Activated CD8-positive, alpha-beta memory T cell treated with anti-CD3 and anti-CD28 coated beads, Interleukin-2, amount 10 ng/mL, durations not matched to agents 7 days and 5 days (primary cell): ENCODE data around the gene SNX10. TPM values are rescaled to one million over a fixed set of nuclear protein-coding genes. Genes with fewer than 3 reads are reported as not detected.
"Not testable (repeated sequence)": the region's sequence is repeated elsewhere in the genome, so short reads cannot be mapped to it uniquely, and the experiment has no call there.

Experiments used
- ATAC-seq: fragments of 150-1000 bp; cut with Tn5 transposase; one replicate; pipeline ENCODE4 v1.10.0; 2021; ENCODE audit warnings: moderate library complexity
- CTCF ChIA-PET: fragments of 350-600 bp; sonication (Branson Sonifier 250); formaldehyde crosslinking; loops from one replicate; lab custom pipeline; 2021; ENCODE audit warnings: antibody characterized with exemption; lab: Charles Lee
- DNase-seq: peaks from one replicate; pipeline ENCODE4 v3.0.0-alpha.2; 2020
- H3K27ac Mint-ChIP-seq: one replicate; pipeline ENCODE4 v1.8.0; 2021; ENCODE audit warnings: mild to moderate bottlenecking, mixed read lengths
- H3K27me3 Mint-ChIP-seq: one replicate; pipeline ENCODE4 v1.8.0; 2021; ENCODE audit warnings: mixed read lengths
- H3K36me3 Mint-ChIP-seq: one replicate; pipeline ENCODE4 v1.8.0; 2021; ENCODE audit warnings: mild to moderate bottlenecking, mixed read lengths
- H3K4me1 Mint-ChIP-seq: one replicate; pipeline ENCODE4 v1.8.0; 2021; ENCODE audit warnings: mixed read lengths
- H3K4me3 Mint-ChIP-seq: one replicate; pipeline ENCODE4 v1.8.0; 2021; ENCODE audit warnings: mild to moderate bottlenecking, moderate library complexity, mixed read lengths
- H3K9me3 Mint-ChIP-seq: one replicate; pipeline ENCODE4 v1.8.0; 2022; ENCODE audit warnings: low read depth, mixed read lengths
- total RNA-seq, 2 experiments: library from RNA; stranded (reverse); gene quantifications; one replicate each; pipeline ENCODE4 v1.2.3, GENCODE V29; 2021

Gene SNX10
- total RNA-seq, 2 experiments from 2014 or later = 42.8 to 59.3 TPM

- no peak overlapping the region for H3K27ac Mint-ChIP-seq
- H3K4me1 Mint-ChIP-seq = peaks cover 5% of the 10 kb centered on the region
- no peaks in the 10 kb centered on the region for H3K36me3 Mint-ChIP-seq
- CTCF ChIA-PET = interaction anchor here (0.6 to 2.0 kb wide), 25 partner anchors 9 to 423 kb away, joined by 3 to 18 read pairs (median 4); partner anchors contain the start of genes CBX3 and NFE2L3
- ATAC-seq (peak; percentile 94), DNase-seq (no peak)
- no peaks in the 10 kb centered on the region for H3K9me3 Mint-ChIP-seq
- H3K27me3 Mint-ChIP-seq = no peaks in the 10 kb centered on the region
- H3K4me3 Mint-ChIP-seq = no peak overlapping the region
Observed at GRCh38 chr7:26284995-26285632, 6.5 kb upstream of the SNX10 start.

- no peaks in the 10 kb centered on the region for H3K36me3 Mint-ChIP-seq
- CTCF ChIA-PET = interaction anchor here (1.5 kb wide), 1 partner anchor 84 kb away, joined by 7 read pairs; no protein-coding TSS in a partner anchor
Observed at GRCh38 chr7:26286157-26286556, 5.5 kb upstream of the SNX10 start.

GRCh38 chr7:26288126-26288525 is 3.5 kb upstream of the SNX10 start:
- H3K27ac Mint-ChIP-seq, H3K9me3 Mint-ChIP-seq, H3K36me3 Mint-ChIP-seq, ATAC-seq, DNase-seq, H3K4me3 Mint-ChIP-seq, H3K27me3 Mint-ChIP-seq: not testable (repeated sequence)
- peaks cover 13% of the 10 kb centered on the region for H3K4me1 Mint-ChIP-seq
- CTCF ChIA-PET = interaction anchor here (1.4 kb wide), 1 partner anchor 77 kb away, joined by 5 read pairs; no protein-coding TSS in a partner anchor

More at GRCh38 chr7:26286157-26286556, 5.5 kb upstream of the SNX10 start:
- Mint-ChIP-seq H3K4me1 (peaks cover 4% of the 10 kb centered on the region), H3K27ac (no peak overlapping the region), H3K27me3 (no peaks in the 10 kb centered on the region), H3K4me3 (no peak overlapping the region), H3K9me3 (no peaks in the 10 kb centered on the region)
- no peak for DNase-seq
- ATAC-seq = no peak

GRCh38 chr7:26291251-26291650 is 411 bp upstream of the SNX10 start:
- H3K36me3 Mint-ChIP-seq = peaks cover 15% of the 10 kb centered on the region
- CTCF ChIA-PET = interaction anchor here (0.7 to 1.8 kb wide), 6 partner anchors 11 to 397 kb away, joined by 3 to 13 read pairs (median 5); no protein-coding TSS in a partner anchor
- H3K9me3 Mint-ChIP-seq = no peaks in the 10 kb centered on the region

GRCh38 chr7:26292768-26293560 is 1.3 kb downstream of the SNX10 start:
- H3K36me3 Mint-ChIP-seq = peaks cover 17% of the 10 kb centered on the region
- CTCF ChIA-PET = interaction anchor here (1.1 to 2.1 kb wide), 5 partner anchors 8 to 202 kb away, joined by 3 to 9 read pairs (median 3); no protein-coding TSS in a partner anchor
- H3K4me3 Mint-ChIP-seq = peak overlapping the region; percentile 83
- H3K9me3 Mint-ChIP-seq = no peaks in the 10 kb centered on the region
- H3K27me3 Mint-ChIP-seq = no peaks in the 10 kb centered on the region
- peaks cover 41% of the 10 kb centered on the region for H3K4me1 Mint-ChIP-seq
- H3K27ac Mint-ChIP-seq = peak overlapping the region; percentile 91
- ATAC-seq (no peak), DNase-seq (peak; percentile 47)

More at GRCh38 chr7:26291251-26291650, 411 bp upstream of the SNX10 start:
- no peak for DNase-seq
- Mint-ChIP-seq H3K4me1 (peaks cover 39% of the 10 kb centered on the region), H3K27me3 (no peaks in the 10 kb centered on the region), H3K27ac (peak overlapping the region; percentile 88), H3K4me3 (peak overlapping the region; percentile 83)
- ATAC-seq = no peak

- peaks cover 25% of the 10 kb centered on the region for H3K36me3 Mint-ChIP-seq
- no peaks in the 10 kb centered on the region for H3K9me3 Mint-ChIP-seq
- peaks cover 48% of the 10 kb centered on the region for H3K4me1 Mint-ChIP-seq
Observed at GRCh38 chr7:26293569-26294308, 2.1 kb downstream of the SNX10 start.

GRCh38 chr7:26295015-26295414 is 3.4 kb downstream of the SNX10 start:
- H3K4me3 Mint-ChIP-seq = no peak overlapping the region
- DNase-seq = no peak
- H3K9me3 Mint-ChIP-seq = no peaks in the 10 kb centered on the region
- H3K36me3 Mint-ChIP-seq = peaks cover 30% of the 10 kb centered on the region
- ATAC-seq = no peak
- CTCF ChIA-PET = interaction anchor here (1.3 to 4.6 kb wide), 5 partner anchors 10 to 204 kb away, joined by 3 to 23 read pairs (median 7); no protein-coding TSS in a partner anchor
- H3K4me1 Mint-ChIP-seq = peaks cover 51% of the 10 kb centered on the region
- H3K27ac Mint-ChIP-seq = peak overlapping the region; percentile 91
- no peaks in the 10 kb centered on the region for H3K27me3 Mint-ChIP-seq

More at GRCh38 chr7:26293569-26294308, 2.1 kb downstream of the SNX10 start:
- peak; percentile 80 for ATAC-seq
- Mint-ChIP-seq H3K4me3 (peak overlapping the region; percentile 83), H3K27me3 (no peaks in the 10 kb centered on the region), H3K27ac (peak overlapping the region; percentile 91)
- DNase-seq = peak; percentile 87
- CTCF ChIA-PET = interaction anchor here (1.0 to 4.6 kb wide), 7 partner anchors 9 to 215 kb away, joined by 3 to 23 read pairs (median 5); no protein-coding TSS in a partner anchor

GRCh38 chr7:26295586-26295985 is 3.9 kb downstream of the SNX10 start:
- Mint-ChIP-seq H3K9me3 (no peaks in the 10 kb centered on the region), H3K4me3 (no peak overlapping the region), H3K36me3 (peaks cover 30% of the 10 kb centered on the region), H3K27me3 (no peaks in the 10 kb centered on the region), H3K27ac (no peak overlapping the region), H3K4me1 (peaks cover 49% of the 10 kb centered on the region)
- DNase-seq (no peak), ATAC-seq (no peak)
- CTCF ChIA-PET = interaction anchor here (1.3 to 4.6 kb wide), 4 partner anchors 10 to 144 kb away, joined by 3 to 23 read pairs (median 6); no protein-coding TSS in a partner anchor

- Mint-ChIP-seq H3K36me3 (peaks cover 41% of the 10 kb centered on the region), H3K4me1 (peaks cover 36% of the 10 kb centered on the region), H3K9me3 (no peaks in the 10 kb centered on the region), H3K27me3 (no peaks in the 10 kb centered on the region), H3K4me3 (no peak overlapping the region), H3K27ac (no peak overlapping the region)
- ATAC-seq (no peak), DNase-seq (no peak)
- CTCF ChIA-PET = no interaction called here
Observed at GRCh38 chr7:26298472-26299058, 6.9 kb downstream of the SNX10 start.

- H3K9me3 Mint-ChIP-seq = no peaks in the 10 kb centered on the region
Observed at GRCh38 chr7:26305090-26305868, 13.6 kb downstream of the SNX10 start.

GRCh38 chr7:26305869-26306665 is 14.4 kb downstream of the SNX10 start:
- no peak overlapping the region for H3K27ac Mint-ChIP-seq

More at GRCh38 chr7:26305090-26305868, 13.6 kb downstream of the SNX10 start:
- Mint-ChIP-seq H3K27ac (peak overlapping the region; percentile 13), H3K4me1 (peaks cover 12% of the 10 kb centered on the region), H3K27me3 (no peaks in the 10 kb centered on the region), H3K36me3 (peaks cover 26% of the 10 kb centered on the region), H3K4me3 (no peak overlapping the region)
- ATAC-seq = no peak
- CTCF ChIA-PET = interaction anchor here (1.3 kb wide), 1 partner anchor 9 kb away, joined by 4 read pairs; no protein-coding TSS in a partner anchor
- no peak for DNase-seq

More at GRCh38 chr7:26305869-26306665, 14.4 kb downstream of the SNX10 start:
- Mint-ChIP-seq H3K27me3 (no peaks in the 10 kb centered on the region), H3K9me3 (no peaks in the 10 kb centered on the region), H3K4me3 (no peak overlapping the region), H3K36me3 (peaks cover 26% of the 10 kb centered on the region), H3K4me1 (peaks cover 12% of the 10 kb centered on the region)
- DNase-seq = no peak
- CTCF ChIA-PET = interaction anchor here (1.3 kb wide), 1 partner anchor 10 kb away, joined by 4 read pairs; no protein-coding TSS in a partner anchor
- no peak for ATAC-seq
